IMR-90 (cell line): ENCODE measurements around the gene MLKL.

Source experiments
- BHLHE40 ChIP-seq: fragments of 150-350 bp; IDR thresholded peaks from 2 replicates; pipeline ENCODE4 v1.6.1; 2016; ENCODE audit warnings: mild to moderate bottlenecking, low read depth, low read length
- CEBPB ChIP-seq: IDR thresholded peaks from 2 replicates; pipeline ENCODE4 v1.6.1; 2012; ENCODE audit warnings: low read depth, low read length, improper control_type of control experiment
- CHD1 ChIP-seq: IDR thresholded peaks from 2 replicates; pipeline ENCODE4 v1.6.1; 2012; ENCODE audit warnings: low read depth, low read length, improper control_type of control experiment
- MAFK ChIP-seq: IDR thresholded peaks from 2 replicates; pipeline ENCODE4 v1.6.1; 2012; ENCODE audit warnings: low read depth, low read length, improper control_type of control experiment
- MAZ ChIP-seq: IDR thresholded peaks from 2 replicates; pipeline ENCODE4 v1.6.1; 2012; ENCODE audit warnings: low read depth, mild to moderate bottlenecking, low read length, improper control_type of control experiment, moderate library complexity, borderline replicate concordance
- MXI1 ChIP-seq: IDR thresholded peaks from 2 replicates; pipeline ENCODE4 v1.6.1; 2012; ENCODE audit warnings: low read depth, mild to moderate bottlenecking, low read length, moderate library complexity, borderline replicate concordance
- POLR2A ChIP-seq: IDR thresholded peaks from 2 replicates; pipeline ENCODE4 v1.6.1; 2012; ENCODE audit warnings: mild to moderate bottlenecking, low read depth, low read length
- RAD21 ChIP-seq: IDR thresholded peaks from 2 replicates; pipeline ENCODE4 v1.6.1; 2012; ENCODE audit warnings: low read length, improper control_type of control experiment
- RCOR1 ChIP-seq: IDR thresholded peaks from 2 replicates; pipeline ENCODE4 v1.6.1; 2012; ENCODE audit warnings: mild to moderate bottlenecking, low read length, improper control_type of control experiment; ENCODE audit not compliant: insufficient replicate concordance
- RFX5 ChIP-seq: IDR thresholded peaks from 2 replicates; pipeline ENCODE4 v1.8.0; 2012; ENCODE audit warnings: low read depth, mild to moderate bottlenecking, low read length, moderate library complexity
- SMC3 ChIP-seq: fragments of 150-350 bp; IDR thresholded peaks from 2 replicates; pipeline ENCODE4 v1.6.1; 2016; ENCODE audit warnings: low read depth, mild to moderate bottlenecking, antibody characterized with exemption, low read length, moderate library complexity
- TF ChIP-seq, protein P1 (sequence below): conservative IDR thresholded peaks from 2 replicates; pipeline ENCODE4 v1.5.1; 2012; ENCODE audit warnings: mild to moderate bottlenecking, low read depth, low read length, improper control_type of control experiment
- TF ChIP-seq, protein P2 (sequence below): fragments of 150-350 bp; IDR thresholded peaks from 2 replicates; pipeline ENCODE4 v1.6.1; 2016; ENCODE audit warnings: low read depth, mild to moderate bottlenecking, low read length, moderate library complexity, borderline replicate concordance
- TF ChIP-seq, protein P3 (sequence below): fragments of 150-350 bp; IDR thresholded peaks from 2 replicates; pipeline ENCODE4 v1.6.1; 2017; ENCODE audit warnings: mild to moderate bottlenecking, antibody characterized with exemption, low read length, low read depth

DNA sequence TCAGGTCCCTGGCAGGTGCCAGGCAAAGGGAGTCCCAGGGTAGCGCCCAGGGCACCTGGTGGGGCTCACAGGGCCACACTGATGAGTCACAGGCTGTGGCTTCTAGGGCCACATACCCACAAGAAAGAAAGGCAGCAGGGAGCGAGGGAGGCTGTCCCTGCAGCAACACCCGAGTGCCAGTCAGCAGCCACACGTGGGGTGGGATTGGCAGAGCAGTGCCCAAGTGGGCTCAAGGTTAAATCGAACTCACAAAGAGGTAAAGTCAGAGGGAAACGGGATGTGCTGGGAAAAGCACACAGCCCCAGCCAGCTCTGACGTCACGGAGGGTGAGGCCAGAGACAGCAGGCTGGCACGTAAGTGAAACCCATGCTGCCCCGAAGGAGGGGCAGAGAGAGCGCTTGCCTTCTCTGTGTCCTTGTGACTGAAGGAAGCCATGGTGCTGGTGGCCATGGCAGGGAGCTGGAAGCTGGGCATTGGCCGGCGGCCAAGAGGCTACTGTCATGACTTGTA is 40.2 kb upstream of the MLKL start:
- TF ChIP-seq, protein P1, sequence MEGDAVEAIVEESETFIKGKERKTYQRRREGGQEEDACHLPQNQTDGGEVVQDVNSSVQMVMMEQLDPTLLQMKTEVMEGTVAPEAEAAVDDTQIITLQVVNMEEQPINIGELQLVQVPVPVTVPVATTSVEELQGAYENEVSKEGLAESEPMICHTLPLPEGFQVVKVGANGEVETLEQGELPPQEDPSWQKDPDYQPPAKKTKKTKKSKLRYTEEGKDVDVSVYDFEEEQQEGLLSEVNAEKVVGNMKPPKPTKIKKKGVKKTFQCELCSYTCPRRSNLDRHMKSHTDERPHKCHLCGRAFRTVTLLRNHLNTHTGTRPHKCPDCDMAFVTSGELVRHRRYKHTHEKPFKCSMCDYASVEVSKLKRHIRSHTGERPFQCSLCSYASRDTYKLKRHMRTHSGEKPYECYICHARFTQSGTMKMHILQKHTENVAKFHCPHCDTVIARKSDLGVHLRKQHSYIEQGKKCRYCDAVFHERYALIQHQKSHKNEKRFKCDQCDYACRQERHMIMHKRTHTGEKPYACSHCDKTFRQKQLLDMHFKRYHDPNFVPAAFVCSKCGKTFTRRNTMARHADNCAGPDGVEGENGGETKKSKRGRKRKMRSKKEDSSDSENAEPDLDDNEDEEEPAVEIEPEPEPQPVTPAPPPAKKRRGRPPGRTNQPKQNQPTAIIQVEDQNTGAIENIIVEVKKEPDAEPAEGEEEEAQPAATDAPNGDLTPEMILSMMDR, result no peak
- no peak for TF ChIP-seq RCOR1
- no peak for TF ChIP-seq POLR2A
- TF ChIP-seq SMC3, result no peak
- no peak for TF ChIP-seq CHD1
- no peak for TF ChIP-seq MXI1
- no peak for TF ChIP-seq BHLHE40
- no peak for TF ChIP-seq RAD21
- TF ChIP-seq, protein P2, sequence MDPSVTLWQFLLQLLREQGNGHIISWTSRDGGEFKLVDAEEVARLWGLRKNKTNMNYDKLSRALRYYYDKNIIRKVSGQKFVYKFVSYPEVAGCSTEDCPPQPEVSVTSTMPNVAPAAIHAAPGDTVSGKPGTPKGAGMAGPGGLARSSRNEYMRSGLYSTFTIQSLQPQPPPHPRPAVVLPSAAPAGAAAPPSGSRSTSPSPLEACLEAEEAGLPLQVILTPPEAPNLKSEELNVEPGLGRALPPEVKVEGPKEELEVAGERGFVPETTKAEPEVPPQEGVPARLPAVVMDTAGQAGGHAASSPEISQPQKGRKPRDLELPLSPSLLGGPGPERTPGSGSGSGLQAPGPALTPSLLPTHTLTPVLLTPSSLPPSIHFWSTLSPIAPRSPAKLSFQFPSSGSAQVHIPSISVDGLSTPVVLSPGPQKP, result no peak
- no peak for TF ChIP-seq CEBPB
- TF ChIP-seq, protein P3, sequence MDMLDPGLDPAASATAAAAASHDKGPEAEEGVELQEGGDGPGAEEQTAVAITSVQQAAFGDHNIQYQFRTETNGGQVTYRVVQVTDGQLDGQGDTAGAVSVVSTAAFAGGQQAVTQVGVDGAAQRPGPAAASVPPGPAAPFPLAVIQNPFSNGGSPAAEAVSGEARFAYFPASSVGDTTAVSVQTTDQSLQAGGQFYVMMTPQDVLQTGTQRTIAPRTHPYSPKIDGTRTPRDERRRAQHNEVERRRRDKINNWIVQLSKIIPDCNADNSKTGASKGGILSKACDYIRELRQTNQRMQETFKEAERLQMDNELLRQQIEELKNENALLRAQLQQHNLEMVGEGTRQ, result no peak
- TF ChIP-seq RFX5, result no peak
- TF ChIP-seq MAZ, result no peak
- TF ChIP-seq MAFK, result no peak
